Stimulated activated CD4-positive, alpha-beta T cell treated with anti-CD3 and anti-CD28 coated beads, Interleukin-1b, Interleukin-23, amount 100 ng/mL, for 24 hours (primary cell): ENCODE results near the gene HMCN1.

Experiments
- DNase-seq, 4 experiments: peaks; one replicate each; pipeline ENCODE4 v3.0.0-alpha.2; 2020; ENCODE audit warnings: low read depth in 4 of 4, low spot score in 1 of 4

HMCN1 gene

DNA sequence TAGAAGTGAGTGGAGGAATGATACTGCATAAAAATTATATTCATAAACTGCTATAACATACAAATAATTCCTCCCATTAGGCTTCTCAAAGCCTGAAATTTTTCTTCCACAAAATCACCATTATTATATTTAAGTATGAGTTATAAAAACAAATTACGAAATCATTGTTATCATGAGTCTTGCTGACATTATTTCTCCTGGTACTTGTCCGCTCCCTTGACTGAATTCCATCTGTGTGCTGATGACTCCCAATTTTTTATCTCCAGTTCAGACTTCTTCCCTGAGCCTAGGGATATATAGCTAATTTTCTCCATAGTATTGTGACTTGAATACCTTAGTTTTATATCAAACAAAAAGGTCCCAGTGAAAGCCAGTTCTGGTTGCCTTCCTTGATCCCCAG is 268.2 kb downstream of the HMCN1 start:
- DNase-seq, result no peak

DNA sequence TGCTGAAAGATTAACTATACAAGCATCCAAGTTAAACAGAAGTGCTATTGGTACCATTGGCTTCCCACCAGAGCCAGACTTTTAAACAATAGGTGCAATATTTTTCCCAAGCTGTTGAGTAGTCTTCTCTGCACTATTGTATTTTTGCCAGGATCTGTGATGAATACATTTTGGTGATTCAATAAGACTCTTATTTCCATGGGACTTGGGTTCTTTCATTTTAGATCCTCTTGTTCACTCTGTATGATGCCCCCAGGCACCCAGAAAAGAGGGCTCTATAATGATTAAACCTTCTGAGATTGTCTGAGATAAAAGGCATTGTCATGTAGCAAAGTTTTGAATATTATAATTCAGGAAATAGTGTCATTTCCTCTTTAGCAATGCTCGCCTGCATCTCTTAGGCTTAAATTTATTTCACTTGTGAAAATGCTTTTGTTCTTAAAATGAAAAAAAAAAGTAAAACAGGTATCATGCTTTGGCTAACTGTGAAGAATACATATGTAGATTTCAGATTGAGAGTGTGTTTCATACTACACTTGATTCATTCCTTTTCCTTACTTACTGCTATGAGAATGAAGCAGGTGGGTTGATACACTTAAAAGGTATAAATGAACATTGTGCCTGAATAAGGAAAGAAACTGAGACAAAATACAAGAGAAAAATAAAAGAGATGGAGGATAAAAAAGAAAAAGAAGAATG is 275.0 kb downstream of the HMCN1 start:
- DNase-seq, result no peak

DNA sequence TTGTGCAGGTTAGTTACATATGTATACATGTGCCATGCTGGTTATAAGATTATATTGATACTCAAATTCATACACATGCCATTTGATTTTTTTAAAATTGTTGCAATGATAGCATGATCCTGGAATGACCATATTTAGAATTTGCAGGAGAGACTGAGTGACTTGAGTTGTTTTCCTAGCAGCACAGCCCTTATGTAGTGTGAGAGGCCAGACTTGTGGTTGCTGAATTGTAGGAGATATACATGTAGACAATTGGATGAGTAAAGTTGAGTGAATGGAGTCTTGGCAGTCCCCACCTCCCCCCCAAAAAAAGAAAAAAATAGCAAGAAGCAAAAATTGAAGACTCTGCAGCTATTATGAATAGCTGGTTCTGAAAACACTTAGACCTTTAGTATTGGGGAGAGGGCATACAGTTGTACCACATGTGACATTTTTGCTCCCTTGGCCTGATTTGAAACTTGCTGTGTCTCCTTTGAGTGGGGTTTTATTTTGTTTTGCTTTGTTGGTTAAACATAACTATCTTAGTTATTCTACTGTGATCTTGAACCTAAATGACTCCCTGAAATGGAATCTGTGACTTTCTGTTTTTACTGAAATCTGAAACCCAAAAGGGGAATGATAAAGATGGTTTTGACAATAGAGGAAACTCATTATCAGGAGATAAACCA is 280.3 kb downstream of the HMCN1 start:
- no peak for DNase-seq

DNA sequence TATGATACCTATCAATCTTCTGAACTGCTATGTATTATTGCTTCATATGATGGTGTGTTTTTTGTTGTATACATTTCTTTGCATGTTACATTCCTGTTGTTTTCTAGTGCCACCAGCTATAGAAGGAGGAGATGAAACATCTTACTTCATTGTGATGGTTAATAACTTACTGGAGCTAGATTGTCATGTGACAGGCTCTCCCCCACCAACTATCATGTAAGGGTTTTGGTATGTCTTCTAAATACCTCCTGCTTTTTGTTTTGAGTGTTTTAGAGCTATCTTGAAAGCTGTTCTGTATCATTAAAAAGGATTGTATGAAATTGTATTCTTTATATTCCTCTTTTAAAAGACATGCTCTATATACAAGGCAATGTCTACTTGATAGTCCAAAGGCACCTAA is 282.7 kb downstream of the HMCN1 start:
- DNase-seq, result no peak

GRCh38 chr1:186022184-186022583 is 288.0 kb downstream of the HMCN1 start:
- no peak for DNase-seq

DNA sequence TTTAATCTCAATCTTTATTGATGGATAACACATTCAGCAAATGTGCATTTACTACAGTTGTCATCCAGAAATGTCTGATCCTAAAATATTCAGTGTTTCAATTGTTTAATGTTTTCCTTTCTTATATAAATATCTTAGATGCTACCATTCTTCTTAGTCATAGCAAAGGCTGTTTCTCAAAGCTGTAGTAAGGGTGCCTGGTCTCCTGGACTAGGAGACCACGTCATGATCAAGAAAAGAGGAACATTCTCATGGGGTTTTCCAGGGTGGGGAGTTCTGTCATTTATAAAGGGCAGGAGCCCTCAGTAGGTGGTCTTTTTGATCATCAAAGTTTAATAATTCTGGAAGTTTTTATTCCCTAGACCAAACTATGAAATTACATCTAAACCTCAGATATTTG is 292.8 kb downstream of the HMCN1 start:
- DNase-seq, result no peak

GRCh38 chr1:186027621-186028020 is 293.4 kb downstream of the HMCN1 start:
- no peak for DNase-seq

GRCh38 chr1:186030453-186030852 is 296.3 kb downstream of the HMCN1 start:
- DNase-seq, result no peak

GRCh38 chr1:186033847-186034271 is 299.7 kb downstream of the HMCN1 start:
- no peak for DNase-seq

- DNase-seq, result no peak
These were observed 308.0 kb downstream of the HMCN1 start for GRCh38 chr1:186042230-186042629.

- DNase-seq, result no peak
These were observed 309.1 kb downstream of the HMCN1 start for GRCh38 chr1:186043296-186043695.

DNA sequence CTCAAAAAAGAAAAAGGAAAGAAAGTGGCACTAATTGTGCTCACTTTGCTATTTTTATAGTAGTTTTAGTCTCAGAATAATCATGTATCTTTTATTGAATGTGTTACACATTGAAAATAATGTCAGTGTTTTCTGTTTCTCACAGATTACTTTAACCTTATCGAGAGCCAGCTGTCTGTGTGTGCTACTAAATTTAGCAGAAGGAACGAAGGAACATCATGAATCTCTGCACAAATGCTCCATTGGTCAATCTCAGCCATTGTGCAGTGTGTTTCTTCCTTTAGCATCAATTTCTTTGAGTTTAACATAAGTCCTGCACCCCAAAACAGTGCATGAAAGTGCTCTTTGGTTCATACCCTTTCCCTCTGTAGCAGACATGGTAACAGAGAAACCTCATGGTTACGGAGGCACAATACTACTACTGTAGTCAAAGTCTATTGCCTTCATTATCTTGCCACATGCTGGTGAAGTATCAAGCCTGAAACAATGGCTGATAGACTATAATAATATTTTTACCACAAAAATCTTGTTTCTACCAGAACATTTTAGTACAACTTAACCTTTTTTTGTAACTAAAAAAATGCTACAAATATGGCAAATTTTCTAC is 310.0 kb downstream of the HMCN1 start:
- no peak for DNase-seq

DNA sequence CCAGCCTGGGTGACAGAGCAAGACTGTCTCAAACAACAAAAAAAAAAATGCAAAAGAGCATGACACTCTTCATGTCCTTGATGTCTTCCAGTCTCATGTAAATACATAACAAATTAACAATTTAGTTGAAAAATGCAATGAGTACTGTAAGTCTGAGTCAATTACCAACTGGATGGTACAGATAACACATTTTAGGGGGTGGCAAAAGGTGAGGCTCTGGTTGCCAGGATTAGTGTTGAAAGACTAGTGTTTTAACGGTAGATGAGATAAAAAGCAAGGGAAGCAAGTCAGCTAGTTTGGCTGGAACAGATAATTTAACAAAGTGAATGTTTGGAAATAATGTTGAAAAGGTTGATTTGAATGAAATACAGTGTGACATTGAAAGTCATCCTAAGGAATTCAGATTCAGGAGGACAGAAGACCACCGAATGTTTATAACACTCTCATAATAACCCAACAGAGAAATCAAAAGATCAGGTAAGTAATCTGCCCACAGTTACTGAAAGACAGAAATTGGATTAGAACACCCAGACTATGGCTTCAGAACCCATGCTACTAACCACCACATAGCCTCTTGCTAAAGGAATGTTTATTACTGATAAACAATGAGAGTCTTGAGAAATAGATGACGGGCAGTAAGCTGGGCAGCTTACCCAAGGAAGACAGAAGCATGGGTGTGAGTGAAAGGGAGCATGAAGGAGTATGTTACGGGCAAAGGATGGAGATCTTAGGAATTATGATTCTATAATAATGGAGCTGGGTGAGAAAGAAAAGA is 312.4 kb downstream of the HMCN1 start:
- DNase-seq, result no peak

GRCh38 chr1:186050360-186050759 is 316.2 kb downstream of the HMCN1 start:
- no peak for DNase-seq

- no peak for DNase-seq
These were observed 319.8 kb downstream of the HMCN1 start for GRCh38 chr1:186054003-186054402.

GRCh38 chr1:186054932-186055331 is 320.7 kb downstream of the HMCN1 start:
- DNase-seq, result no peak

GRCh38 chr1:186055846-186056245 is 321.7 kb downstream of the HMCN1 start:
- no peak for DNase-seq

- no peak for DNase-seq
These were observed 322.9 kb downstream of the HMCN1 start for GRCh38 chr1:186057086-186057485.

- no peak for DNase-seq
These were observed 325.1 kb downstream of the HMCN1 start for GRCh38 chr1:186059311-186059710.

- DNase-seq, result no peak
These were observed 325.6 kb downstream of the HMCN1 start for GRCh38 chr1:186059752-186060151.

DNA sequence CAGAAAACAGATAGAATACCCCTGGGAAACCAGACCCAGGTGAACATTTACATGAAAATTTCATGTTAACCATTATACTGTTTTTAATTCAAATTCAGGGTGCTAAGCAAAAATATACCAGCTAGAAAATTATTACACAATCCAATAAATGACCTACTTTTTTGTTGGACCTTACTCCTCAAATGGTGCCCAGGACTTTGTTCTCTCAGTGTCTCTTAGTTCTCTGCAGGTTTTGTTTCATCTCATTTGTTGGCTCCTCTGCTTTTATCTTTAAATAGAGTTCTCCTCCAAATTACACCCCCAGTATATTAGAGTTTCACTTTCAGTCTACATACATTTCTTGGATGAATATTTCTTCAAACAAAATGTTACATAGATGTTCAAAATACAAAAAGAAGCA is 326.0 kb downstream of the HMCN1 start:
- no peak for DNase-seq
